Activated CD8-positive, alpha-beta T cell treated with anti-CD3 and anti-CD28 coated beads for 36 hours (primary cell): ENCODE results near the gene PXN. TPM values are rescaled to one million over a fixed set of nuclear protein-coding genes. Genes with fewer than 3 reads are reported as not detected.

Source experiments
- ATAC-seq: fragments of 200-7000 bp; cut with Tn5 transposase; one replicate; pipeline ENCODE4 v1.10.0; 2021; ENCODE audit warnings: mild to moderate bottlenecking, moderate library complexity
- CTCF ChIA-PET: fragments of 350-600 bp; sonication (Branson Sonifier 250); formaldehyde crosslinking; loops from one replicate; lab custom pipeline; 2021; ENCODE audit warnings: antibody characterized with exemption; lab: Charles Lee
- POLR2A ChIA-PET: fragments of 350-600 bp; sonication (Branson Sonifier 250); formaldehyde crosslinking; loops from one replicate; lab custom pipeline; 2021; ENCODE audit warnings: antibody characterized with exemption; lab: Charles Lee
- DNase-seq: peaks from one replicate; pipeline ENCODE4 v3.0.0-alpha.2; 2020
- H3K27ac Mint-ChIP-seq: one replicate; pipeline ENCODE4 v1.8.0; 2021; ENCODE audit warnings: mild to moderate bottlenecking, mixed read lengths
- H3K27me3 Mint-ChIP-seq: one replicate; pipeline ENCODE4 v1.8.0; 2021; ENCODE audit warnings: mixed read lengths
- H3K36me3 Mint-ChIP-seq: one replicate; pipeline ENCODE4 v1.8.0; 2021; ENCODE audit warnings: low read depth, mixed read lengths
- H3K4me1 Mint-ChIP-seq: one replicate; pipeline ENCODE4 v1.8.0; 2021; ENCODE audit warnings: low read depth, mixed read lengths
- H3K4me3 Mint-ChIP-seq: one replicate; pipeline ENCODE4 v1.8.0; 2021; ENCODE audit warnings: mild to moderate bottlenecking, moderate library complexity, mixed read lengths
- H3K9me3 Mint-ChIP-seq: one replicate; pipeline ENCODE4 v1.8.0; 2021; ENCODE audit warnings: mixed read lengths
- CTCF ChIP-seq: fragments of 200-600 bp; IDR thresholded peaks from one replicate; pipeline ENCODE4 v1.8.0; 2022; ENCODE audit warnings: antibody characterized with exemption, mild to moderate bottlenecking
- intact Hi-C: fragments of 100-400 bp; cut with micrococcal nuclease; formaldehyde crosslinking; loops from one replicate; pipeline ENCODE4 v1.10.0; 2022
- total RNA-seq, 2 experiments: library from RNA; stranded (reverse); gene quantifications; one replicate each; pipeline ENCODE4 v1.2.3, GENCODE V29; 2021

Gene PXN
- 10 to 100 TPM; 40.2 to 45.3 TPM for total RNA-seq

GRCh38 chr12:120265473-120266179 is at the start of gene PXN:
PXN (minus strand) TSS chr12:120265730; CDS start chr12:120265629, 101 bp downstream.
- no peaks in the 10 kb centered on the region for H3K36me3 Mint-ChIP-seq
- H3K27me3 Mint-ChIP-seq, result no peaks in the 10 kb centered on the region
- ChIA-PET POLR2A (interaction anchor here (0.6 to 12.6 kb wide), 16 partner anchors 8 to 203 kb away, joined by 3 to 207 read pairs (median 4); partner anchors contain the start of genes RAB35, RNU4-1, RNU4-2 and RPLP0), CTCF (interaction anchor here (0.7 to 25.9 kb wide), 17 partner anchors 11 to 154 kb away, joined by 3 to 749 read pairs (median 7); partner anchors contain the start of genes RNU4-1, RNU4-2 and RPLP0)
- peak within 1 kb of the TSS; percentile 78 for H3K4me3 Mint-ChIP-seq
- no peaks in the 10 kb centered on the region for H3K9me3 Mint-ChIP-seq
- peak; percentile 88 for DNase-seq
- intact Hi-C loops, result loop anchor here (1.0 kb wide), 1 partner anchor 39 kb away; no protein-coding TSS in a partner anchor
- peaks cover 45% of the 10 kb centered on the region for H3K4me1 Mint-ChIP-seq
- peak within 1 kb of the TSS; percentile 79 for H3K27ac Mint-ChIP-seq
- TF ChIP-seq CTCF, result peak; percentile 71
- ATAC-seq, result peak; percentile 82

- Mint-ChIP-seq H3K27me3 (no peaks in the 10 kb centered on the region), H3K36me3 (no peaks in the 10 kb centered on the region), H3K9me3 (no peaks in the 10 kb centered on the region), H3K4me1 (peaks cover 10% of the 10 kb centered on the region), H3K4me3 (no peak overlapping the region), H3K27ac (no peak overlapping the region)
- DNase-seq (no peak), ATAC-seq (no peak)
- POLR2A ChIA-PET, result interaction anchor here (1.2 to 7.6 kb wide), 3 partner anchors 12 to 154 kb away, joined by 3 to 95 read pairs (median 11); partner anchors contain the start of genes RNU4-1, RNU4-2 and SIRT4
- CTCF ChIA-PET, result interaction anchor here (0.8 to 6.3 kb wide), 6 partner anchors 9 to 122 kb away, joined by 3 to 39 read pairs (median 4); partner anchors contain the start of genes RNU4-2 and SIRT4
- TF ChIP-seq CTCF, result peak; percentile 31
- intact Hi-C loops, result no loop called here
These were observed 48.7 kb upstream of the PXN start for GRCh38 chr12:120314220-120314619.

GRCh38 chr12:120301962-120302815 is 36.7 kb upstream of the PXN start, which contains the start of gene SIRT4:
SIRT4 (plus strand) TSS chr12:120302321; CDS start chr12:120303562, 1,241 bp downstream.
- DNase-seq (peak; percentile 98), ATAC-seq (peak; percentile 99)
- POLR2A ChIA-PET, result interaction anchor here (1.1 to 7.5 kb wide), 8 partner anchors 10 to 103 kb away, joined by 3 to 154 read pairs (median 8); partner anchors contain the start of genes PLA2G1B, RNU4-1, RNU4-2 and RPLP0
- peak within 1 kb of the TSS; percentile 98 for H3K4me3 Mint-ChIP-seq
- H3K27ac Mint-ChIP-seq, result peak within 1 kb of the TSS; percentile 91
- intact Hi-C loops, result no loop called here
- CTCF ChIA-PET, result interaction anchor here (0.7 to 2.4 kb wide), 26 partner anchors 8 to 166 kb away, joined by 3 to 39 read pairs (median 4); partner anchors contain the start of genes RNU4-1, RNU4-2 and RPLP0
- H3K27me3 Mint-ChIP-seq, result no peaks in the 10 kb centered on the region
- H3K9me3 Mint-ChIP-seq, result no peaks in the 10 kb centered on the region
- no peaks in the 10 kb centered on the region for H3K36me3 Mint-ChIP-seq
- peak; percentile 66 for TF ChIP-seq CTCF
- H3K4me1 Mint-ChIP-seq, result peaks cover 8% of the 10 kb centered on the region

- no peaks in the 10 kb centered on the region for H3K27me3 Mint-ChIP-seq
- H3K27ac Mint-ChIP-seq, result no peak within 1 kb of the TSS
- H3K9me3 Mint-ChIP-seq, result no peaks in the 10 kb centered on the region
- peaks cover 10% of the 10 kb centered on the region for H3K4me1 Mint-ChIP-seq
- intact Hi-C loops, result no loop called here
- ATAC-seq (peak; percentile 68), DNase-seq (peak; percentile 90)
- H3K36me3 Mint-ChIP-seq, result no peaks in the 10 kb centered on the region
- CTCF ChIA-PET, result interaction anchor here (2.9 to 6.9 kb wide), 5 partner anchors 9 to 92 kb away, joined by 11 to 114 read pairs (median 18); partner anchors contain the start of genes PXN, RPLP0 and SIRT4
- TF ChIP-seq CTCF, result no peak
- H3K4me3 Mint-ChIP-seq, result no peak within 1 kb of the TSS
- POLR2A ChIA-PET, result interaction anchor here (0.7 to 7.8 kb wide), 44 partner anchors 7 to 1286 kb away, joined by 3 to 394 read pairs (median 6); partner anchors contain the start of genes COX6A1, DYNLL1, GCN1 and MLEC
These were observed 27.4 kb upstream of the PXN start, which contains the start of gene RNU4-1 for GRCh38 chr12:120292661-120293531. RNU4-1 (minus strand) TSS chr12:120293237.
